NT2/D1 (cell line): ENCODE measurements around the gene CDCA7L.

Experiments used
- SUZ12 ChIP-seq: IDR thresholded peaks from 2 replicates; pipeline ENCODE4 v1.6.1; 2011; ENCODE audit not compliant: insufficient read length, insufficient read depth; ENCODE audit errors: extremely low read depth
- YY1 ChIP-seq: IDR thresholded peaks from 2 replicates; pipeline ENCODE4 v1.6.1; 2011; ENCODE audit not compliant: insufficient read length, insufficient read depth
- ZNF274 ChIP-seq: IDR thresholded peaks from 2 replicates; pipeline ENCODE4 v1.6.1; 2011; ENCODE audit warnings: mild to moderate bottlenecking, low read depth, low read length

DNA sequence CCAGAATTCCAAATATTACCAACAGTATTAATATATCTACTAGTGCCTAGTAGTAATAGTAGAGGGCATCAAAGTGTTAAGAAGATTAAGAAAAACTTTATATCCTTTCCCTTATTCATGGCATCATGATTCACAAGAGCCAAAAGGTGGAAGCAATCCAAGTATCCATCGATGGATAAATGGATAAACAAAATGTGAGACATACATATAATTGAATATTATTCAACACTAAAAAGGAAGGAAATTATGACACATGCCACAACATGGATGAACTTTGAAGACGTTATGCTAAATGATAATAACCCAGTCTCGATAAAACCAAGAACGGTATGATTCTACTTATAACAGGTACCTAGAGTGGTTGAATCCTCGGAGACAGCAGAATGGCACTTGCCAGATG is 23.1 kb downstream of the CDCA7L start:
- TF ChIP-seq YY1: no peak
- no peak for TF ChIP-seq SUZ12
- no peak for TF ChIP-seq ZNF274
